Measurements from ENCODE around the gene ACP1.
"Not testable (repeated sequence)": the region's sequence is repeated elsewhere in the genome, so short reads cannot be mapped to it uniquely, and the experiment has no call there.

GRCh38 chr2:315925-316324 is 51.2 kb downstream of the ACP1 start:
- TF ChIP-seq IKZF1 (conservative IDR thresholded peaks at IDR 0.05); CBX5 (IDR thresholded peaks at IDR 0.05; ENCODE audit: low read depth); SMAD5 (IDR thresholded peaks at IDR 0.05; ENCODE audit: low read depth); CHD1 (IDR thresholded peaks at IDR 0.05; ENCODE audit: low read depth, low read length); ZNF687 (IDR thresholded peaks at IDR 0.05); EP300 (IDR thresholded peaks at IDR 0.05; ENCODE audit: borderline replicate concordance in 1 of 2, control insufficient read depth in 1 of 2, low read depth in 2 of 2, low read length in 2 of 2); SMC3 (IDR thresholded peaks at IDR 0.05; ENCODE audit: borderline replicate concordance, low read length): not testable (repeated sequence)
- TF ChIP-seq, protein P1, sequence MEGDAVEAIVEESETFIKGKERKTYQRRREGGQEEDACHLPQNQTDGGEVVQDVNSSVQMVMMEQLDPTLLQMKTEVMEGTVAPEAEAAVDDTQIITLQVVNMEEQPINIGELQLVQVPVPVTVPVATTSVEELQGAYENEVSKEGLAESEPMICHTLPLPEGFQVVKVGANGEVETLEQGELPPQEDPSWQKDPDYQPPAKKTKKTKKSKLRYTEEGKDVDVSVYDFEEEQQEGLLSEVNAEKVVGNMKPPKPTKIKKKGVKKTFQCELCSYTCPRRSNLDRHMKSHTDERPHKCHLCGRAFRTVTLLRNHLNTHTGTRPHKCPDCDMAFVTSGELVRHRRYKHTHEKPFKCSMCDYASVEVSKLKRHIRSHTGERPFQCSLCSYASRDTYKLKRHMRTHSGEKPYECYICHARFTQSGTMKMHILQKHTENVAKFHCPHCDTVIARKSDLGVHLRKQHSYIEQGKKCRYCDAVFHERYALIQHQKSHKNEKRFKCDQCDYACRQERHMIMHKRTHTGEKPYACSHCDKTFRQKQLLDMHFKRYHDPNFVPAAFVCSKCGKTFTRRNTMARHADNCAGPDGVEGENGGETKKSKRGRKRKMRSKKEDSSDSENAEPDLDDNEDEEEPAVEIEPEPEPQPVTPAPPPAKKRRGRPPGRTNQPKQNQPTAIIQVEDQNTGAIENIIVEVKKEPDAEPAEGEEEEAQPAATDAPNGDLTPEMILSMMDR (IDR thresholded peaks at IDR 0.05 in 2 of 3, conservative IDR thresholded peaks at IDR 0.05 in 1 of 3; ENCODE audit: control insufficient read depth in 2 of 3, extremely low read depth in 1 of 3, insufficient read depth in 1 of 3, low read depth in 3 of 3, low read length in 3 of 3), result not testable (repeated sequence)
- TF ChIP-seq, protein P2, sequence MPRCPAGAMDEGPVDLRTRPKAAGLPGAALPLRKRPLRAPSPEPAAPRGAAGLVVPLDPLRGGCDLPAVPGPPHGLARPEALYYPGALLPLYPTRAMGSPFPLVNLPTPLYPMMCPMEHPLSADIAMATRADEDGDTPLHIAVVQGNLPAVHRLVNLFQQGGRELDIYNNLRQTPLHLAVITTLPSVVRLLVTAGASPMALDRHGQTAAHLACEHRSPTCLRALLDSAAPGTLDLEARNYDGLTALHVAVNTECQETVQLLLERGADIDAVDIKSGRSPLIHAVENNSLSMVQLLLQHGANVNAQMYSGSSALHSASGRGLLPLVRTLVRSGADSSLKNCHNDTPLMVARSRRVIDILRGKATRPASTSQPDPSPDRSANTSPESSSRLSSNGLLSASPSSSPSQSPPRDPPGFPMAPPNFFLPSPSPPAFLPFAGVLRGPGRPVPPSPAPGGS (IDR thresholded peaks at IDR 0.05; ENCODE audit: borderline replicate concordance, insufficient read depth, low read depth, low read length, poor library complexity, severe bottlenecking), result not testable (repeated sequence)
